ENCODE results near the gene PML.

DNA sequence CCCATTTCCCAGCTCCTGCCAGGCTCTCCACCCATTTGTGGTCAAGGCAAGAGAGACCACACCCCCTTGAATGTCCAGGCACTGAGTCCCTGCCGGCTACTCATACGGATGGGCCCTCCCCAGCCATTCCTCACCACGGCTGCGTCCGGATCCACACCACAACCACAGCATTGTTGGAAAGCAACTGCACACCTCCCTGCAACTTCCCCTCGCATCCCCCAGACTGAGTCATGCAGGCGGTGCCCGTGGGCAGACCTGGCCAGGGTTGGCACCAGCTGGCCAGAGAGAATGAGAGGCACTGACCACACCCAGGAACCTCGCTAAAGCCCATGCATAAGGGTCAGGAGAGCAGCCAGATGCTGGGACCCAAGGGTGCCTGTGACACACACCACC is 37.8 kb upstream of the PML start:
- TF ChIP-seq, protein P1, sequence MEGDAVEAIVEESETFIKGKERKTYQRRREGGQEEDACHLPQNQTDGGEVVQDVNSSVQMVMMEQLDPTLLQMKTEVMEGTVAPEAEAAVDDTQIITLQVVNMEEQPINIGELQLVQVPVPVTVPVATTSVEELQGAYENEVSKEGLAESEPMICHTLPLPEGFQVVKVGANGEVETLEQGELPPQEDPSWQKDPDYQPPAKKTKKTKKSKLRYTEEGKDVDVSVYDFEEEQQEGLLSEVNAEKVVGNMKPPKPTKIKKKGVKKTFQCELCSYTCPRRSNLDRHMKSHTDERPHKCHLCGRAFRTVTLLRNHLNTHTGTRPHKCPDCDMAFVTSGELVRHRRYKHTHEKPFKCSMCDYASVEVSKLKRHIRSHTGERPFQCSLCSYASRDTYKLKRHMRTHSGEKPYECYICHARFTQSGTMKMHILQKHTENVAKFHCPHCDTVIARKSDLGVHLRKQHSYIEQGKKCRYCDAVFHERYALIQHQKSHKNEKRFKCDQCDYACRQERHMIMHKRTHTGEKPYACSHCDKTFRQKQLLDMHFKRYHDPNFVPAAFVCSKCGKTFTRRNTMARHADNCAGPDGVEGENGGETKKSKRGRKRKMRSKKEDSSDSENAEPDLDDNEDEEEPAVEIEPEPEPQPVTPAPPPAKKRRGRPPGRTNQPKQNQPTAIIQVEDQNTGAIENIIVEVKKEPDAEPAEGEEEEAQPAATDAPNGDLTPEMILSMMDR (IDR thresholded peaks at IDR 0.05) = no peak
- TF ChIP-seq RFX5 (IDR thresholded peaks at IDR 0.05; ENCODE audit: low read length) = no peak
- TF ChIP-seq YY1 (IDR thresholded peaks at IDR 0.05; ENCODE audit: low read depth) = no peak
- TF ChIP-seq POLR2AphosphoS5 (IDR thresholded peaks at IDR 0.05; ENCODE audit: low read depth, low read length) = peak; percentile 61; the same call in 1 of the 2 replicates
- no peak for TF ChIP-seq CHD2 (IDR thresholded peaks at IDR 0.05; ENCODE audit: low read length, partially characterized antibody)
- peak; percentile 67; the same call in 1 of the 2 replicates for TF ChIP-seq REST (IDR thresholded peaks at IDR 0.05; ENCODE audit: low read depth, low read length)
- TF ChIP-seq NRF1 (IDR thresholded peaks at IDR 0.05; ENCODE audit: low read depth, low read length) = no peak
- no peak for TF ChIP-seq FOXM1 (IDR thresholded peaks at IDR 0.05; ENCODE audit: low read depth)
- TF ChIP-seq EZH2phosphoT487 (IDR thresholded peaks at IDR 0.05; ENCODE audit: borderline replicate concordance, low read depth) = no peak
